Vagina (tissue), 2 donors: Measurements from ENCODE around the gene ZDHHC11. TPM values are rescaled to one million over a fixed set of nuclear protein-coding genes. Genes with fewer than 3 reads are reported as not detected.
"Not testable (repeated sequence)": the region's sequence is repeated elsewhere in the genome, so short reads cannot be mapped to it uniquely, and the experiment has no call there.

ENCODE experiments used
- DNase-seq, 2 donors: peaks; one replicate each; pipeline ENCODE4 v3.0.0-alpha.2; 2017; ENCODE audit errors: extremely low spot score in 2 of 2
- H3K27ac ChIP-seq: fragments of 200-600 bp; sonication (generic); one replicate; pipeline ENCODE4 v1.5.1; 2019
- H3K27me3 ChIP-seq: fragments of 200-600 bp; sonication (generic); one replicate; pipeline ENCODE4 v1.5.1; 2019
- H3K36me3 ChIP-seq, 2 donors: fragments of 200-600 bp; sonication (generic); one replicate each; pipeline ENCODE4 v1.5.1; 2017 to 2019
- H3K4me1 ChIP-seq: fragments of 200-600 bp; sonication (generic); one replicate; pipeline ENCODE4 v1.5.1; 2019
- H3K4me3 ChIP-seq, 2 donors: fragments of 200-600 bp; sonication (generic); 1 replicate in 1 of 2; 2 replicates in 1 of 2; pipeline ENCODE4 v1.5.1; 2016 to 2019
- H3K9me3 ChIP-seq: fragments of 200-600 bp; sonication (generic); one replicate; pipeline ENCODE4 v1.5.1; 2019
- CTCF ChIP-seq, 3 experiments: fragments of 450-650 bp in 2 of 3; fragments of 200-600 bp in 1 of 3; sonication (generic) in 1 of 3; IDR thresholded peaks; one replicate each; pipeline ENCODE4 v1.5.1; 2017 to 2019; ENCODE audit warnings: antibody characterized with exemption in 3 of 3, mild to moderate bottlenecking in 2 of 3, moderate library complexity in 2 of 3
- POLR2A ChIP-seq, 2 donors: fragments of 450-650 bp; IDR thresholded peaks; one replicate each; pipeline ENCODE4 v1.6.1; 2017; ENCODE audit warnings: antibody characterized with exemption in 2 of 2, mild to moderate bottlenecking in 2 of 2, moderate library complexity in 2 of 2
- POLR2AphosphoS5 ChIP-seq, 2 donors: sonication (generic); formaldehyde crosslinking; IDR thresholded peaks; one replicate each; pipeline ENCODE4 v1.9.0; 2017; ENCODE audit warnings: antibody characterized with exemption in 2 of 2, mild to moderate bottlenecking in 2 of 2, low read depth in 1 of 2; ENCODE audit not compliant: insufficient read depth in 1 of 2
- intact Hi-C: fragments of 100-400 bp; cut with DNase I; formaldehyde crosslinking; loops from one replicate; pipeline ENCODE4 v1.15.1; 2023
- total RNA-seq: library from RNA; depleted of rRNA; stranded (reverse); fragments of >200 nt; gene quantifications from one replicate; pipeline ENCODE4 v1.2.3, GENCODE V29; 2016

ZDHHC11 gene
- total RNA-seq, 1 donor from 2014 or later: 5.6 TPM

- Histone ChIP-seq H3K9me3 (no peaks in the 10 kb centered on the region), H3K27ac (no peak overlapping the region), H3K36me3 (no peaks in the 10 kb centered on the region), H3K4me3 (no peak overlapping the region), H3K4me1 (peaks cover 4% of the 10 kb centered on the region), H3K27me3 (no peaks in the 10 kb centered on the region)
- TF ChIP-seq CTCF (IDR thresholded peaks at IDR 0.05) (no peak), POLR2A (IDR thresholded peaks at IDR 0.05) (no peak), POLR2AphosphoS5 (IDR thresholded peaks at IDR 0.05; ENCODE audit: insufficient read depth in 1 of 2, low read depth in 1 of 2) (no peak)
- intact Hi-C loops: no loop called here
- no peak for DNase-seq
Observed at GRCh38 chr5:851553-851952, 767 bp upstream of the ZDHHC11 start.

- intact Hi-C loops: no loop called here
- Histone ChIP-seq H3K4me1 (peaks cover 4% of the 10 kb centered on the region), H3K4me3 (no peak overlapping the region), H3K27me3 (no peaks in the 10 kb centered on the region), H3K36me3 (no peaks in the 10 kb centered on the region), H3K27ac (no peak overlapping the region), H3K9me3 (no peaks in the 10 kb centered on the region)
- TF ChIP-seq POLR2AphosphoS5 (IDR thresholded peaks at IDR 0.05; ENCODE audit: insufficient read depth in 1 of 2, low read depth in 1 of 2) (no peak), POLR2A (IDR thresholded peaks at IDR 0.05) (no peak), CTCF (IDR thresholded peaks at IDR 0.05) (no peak)
- no peak for DNase-seq
Observed at GRCh38 chr5:851076-851475, 290 bp upstream of the ZDHHC11 start.

GRCh38 chr5:849651-850301, 1.0 kb downstream of the ZDHHC11 start:
- Histone ChIP-seq H3K4me3 (no peak overlapping the region), H3K27me3 (no peaks in the 10 kb centered on the region), H3K27ac (no peak overlapping the region), H3K36me3 (no peaks in the 10 kb centered on the region), H3K9me3 (no peaks in the 10 kb centered on the region), H3K4me1 (peaks cover 4% of the 10 kb centered on the region)
- no peak for DNase-seq
- intact Hi-C loops: no loop called here
- TF ChIP-seq POLR2AphosphoS5 (IDR thresholded peaks at IDR 0.05; ENCODE audit: insufficient read depth in 1 of 2, low read depth in 1 of 2): no peak
- TF ChIP-seq POLR2A (IDR thresholded peaks at IDR 0.05): no peak
- TF ChIP-seq CTCF (IDR thresholded peaks at IDR 0.05): no peak

GRCh38 chr5:848671-849111, 2.1 kb downstream of the ZDHHC11 start:
- Histone ChIP-seq H3K9me3 (no peaks in the 10 kb centered on the region), H3K27me3 (no peaks in the 10 kb centered on the region), H3K4me3 (no peak overlapping the region), H3K27ac (no peak overlapping the region), H3K4me1 (peaks cover 4% of the 10 kb centered on the region), H3K36me3 (no peaks in the 10 kb centered on the region)
- DNase-seq: no peak
- TF ChIP-seq POLR2A (IDR thresholded peaks at IDR 0.05) (no peak), CTCF (IDR thresholded peaks at IDR 0.05) (no peak), POLR2AphosphoS5 (IDR thresholded peaks at IDR 0.05; ENCODE audit: insufficient read depth in 1 of 2, low read depth in 1 of 2) (no peak)
- intact Hi-C loops: no loop called here

GRCh38 chr5:847736-848135, 3.0 kb downstream of the ZDHHC11 start:
- DNase-seq, H3K4me3 ChIP-seq, H3K4me1 ChIP-seq, H3K27ac ChIP-seq, H3K9me3 ChIP-seq, H3K27me3 ChIP-seq, H3K36me3 ChIP-seq, intact Hi-C loops: not testable (repeated sequence)

GRCh38 chr5:847212-847611, 3.6 kb downstream of the ZDHHC11 start:
- H3K4me3 ChIP-seq, H3K4me1 ChIP-seq, H3K27ac ChIP-seq, H3K27me3 ChIP-seq, DNase-seq, H3K36me3 ChIP-seq, intact Hi-C loops, H3K9me3 ChIP-seq: not testable (repeated sequence)

- H3K9me3 ChIP-seq, DNase-seq, H3K27ac ChIP-seq, H3K27me3 ChIP-seq, H3K4me1 ChIP-seq, intact Hi-C loops, H3K36me3 ChIP-seq, H3K4me3 ChIP-seq: not testable (repeated sequence)
Observed at GRCh38 chr5:846602-847091, 4.1 kb downstream of the ZDHHC11 start.

GRCh38 chr5:845676-846601, 4.8 kb downstream of the ZDHHC11 start:
- not testable (repeated sequence) for H3K36me3 ChIP-seq, DNase-seq

More at GRCh38 chr5:845676-846601, 4.8 kb downstream of the ZDHHC11 start:
- H3K27me3 ChIP-seq, intact Hi-C loops, H3K4me1 ChIP-seq, H3K4me3 ChIP-seq, H3K9me3 ChIP-seq, H3K27ac ChIP-seq: not testable (repeated sequence)
